ENCODE data around the gene PSG11.
"Not testable (repeated sequence)": the region's sequence is repeated elsewhere in the genome, so short reads cannot be mapped to it uniquely, and the experiment has no call there.

Gene PSG11

GRCh38 chr19:43026369-43026768, at the start of gene PSG11:
Gene PSG11 (minus strand): TSS chr19:43026469. CDS start chr19:43026372, 97 bp downstream.
- DNase-seq (ENCODE audit: low read depth); H3K4me3 ChIP-seq (ENCODE audit: low read depth, low read length): not testable (repeated sequence)

- not testable (repeated sequence) for H3K4me3 ChIP-seq (ENCODE audit: low read depth, low read length); DNase-seq (ENCODE audit: low read depth)
These were observed 36.1 kb upstream of the PSG11 start for GRCh38 chr19:43062418-43062817.

- not testable (repeated sequence) for DNase-seq (ENCODE audit: low read depth); H3K4me3 ChIP-seq (ENCODE audit: low read depth, low read length)
These were observed 35.1 kb upstream of the PSG11 start for GRCh38 chr19:43061326-43061725.

GRCh38 chr19:43060254-43060653, 34.0 kb upstream of the PSG11 start:
- not testable (repeated sequence) for H3K4me3 ChIP-seq (ENCODE audit: low read depth, low read length); DNase-seq (ENCODE audit: low read depth)

- H3K4me3 ChIP-seq (ENCODE audit: low read depth, low read length); DNase-seq (ENCODE audit: low read depth): not testable (repeated sequence)
These were observed 33.2 kb upstream of the PSG11 start for GRCh38 chr19:43059482-43059881.

GRCh38 chr19:43058440-43058839, 32.2 kb upstream of the PSG11 start:
- not testable (repeated sequence) for H3K4me3 ChIP-seq (ENCODE audit: low read depth, low read length); DNase-seq (ENCODE audit: low read depth)

- not testable (repeated sequence) for DNase-seq (ENCODE audit: low read depth); H3K4me3 ChIP-seq (ENCODE audit: low read depth, low read length)
These were observed 21.7 kb upstream of the PSG11 start for GRCh38 chr19:43047966-43048365.

- DNase-seq (ENCODE audit: low read depth), result not testable (repeated sequence)
These were observed 20.3 kb upstream of the PSG11 start for GRCh38 chr19:43046578-43046977.

GRCh38 chr19:43043492-43044180, 17.4 kb upstream of the PSG11 start:
- DNase-seq (ENCODE audit: low read depth); H3K4me3 ChIP-seq (ENCODE audit: low read depth, low read length): not testable (repeated sequence)

More at GRCh38 chr19:43046578-43046977, 20.3 kb upstream of the PSG11 start:
- not testable (repeated sequence) for H3K4me3 ChIP-seq (ENCODE audit: low read depth, low read length)

- peak; percentile 0 for DNase-seq (ENCODE audit: low read depth)
- TF ChIP-seq CTCF (IDR thresholded peaks at IDR 0.05; ENCODE audit: low read depth, low read length), result peak; percentile 1
- not testable (repeated sequence) for H3K4me3 ChIP-seq (ENCODE audit: low read depth, low read length)
These were observed 5.4 kb upstream of the PSG11 start for GRCh38 chr19:43031645-43032044.

- TF ChIP-seq MAX (IDR thresholded peaks at IDR 0.05; ENCODE audit: low read depth, low read length), result no peak
- no peak overlapping the region for H3K4me3 ChIP-seq (ENCODE audit: low read depth, low read length)
- DNase-seq (ENCODE audit: low read depth), result no peak
These were observed 2.6 kb upstream of the PSG11 start for GRCh38 chr19:43028866-43029265.

GRCh38 chr19:43027985-43028384, 1.7 kb upstream of the PSG11 start:
- not testable (repeated sequence) for DNase-seq (ENCODE audit: low read depth); H3K4me3 ChIP-seq (ENCODE audit: low read depth, low read length)
- peak; percentile 28 for TF ChIP-seq CTCF (IDR thresholded peaks at IDR 0.05; ENCODE audit: low read depth, low read length)

GRCh38 chr19:43027061-43027460, 792 bp upstream of the PSG11 start:
- H3K4me3 ChIP-seq (ENCODE audit: low read depth, low read length), result not testable (repeated sequence)
- peak; percentile 1 for DNase-seq (ENCODE audit: low read depth)

- not testable (repeated sequence) for DNase-seq (ENCODE audit: low read depth); H3K4me3 ChIP-seq (ENCODE audit: low read depth, low read length)
These were observed 4.2 kb downstream of the PSG11 start for GRCh38 chr19:43022098-43022497.

- H3K4me3 ChIP-seq (ENCODE audit: low read depth, low read length); DNase-seq (ENCODE audit: low read depth): not testable (repeated sequence)
These were observed 4.6 kb downstream of the PSG11 start for GRCh38 chr19:43021629-43022028.

- H3K4me3 ChIP-seq (ENCODE audit: low read depth, low read length); DNase-seq (ENCODE audit: low read depth): not testable (repeated sequence)
These were observed 6.7 kb downstream of the PSG11 start for GRCh38 chr19:43019588-43019987.

- H3K4me3 ChIP-seq (ENCODE audit: low read depth, low read length); DNase-seq (ENCODE audit: low read depth): not testable (repeated sequence)
These were observed 20.4 kb downstream of the PSG11 start for GRCh38 chr19:43005841-43006240.

Data from NB4 (cell line).